HPDE6-E6E7 (cell line): Measurements from ENCODE around the gene PPIP5K2.
A peak's percentile ranks its signal among the peaks of the same experiment; 100 is the strongest.
"Not testable (repeated sequence)": the region's sequence is repeated elsewhere in the genome, so short reads cannot be mapped to it uniquely, and the experiment has no call there.

Source experiments
- DNase-seq: peaks from one replicate; pipeline ENCODE4 v3.0.0; 2011; ENCODE audit warnings: missing footprints; ENCODE audit errors: extremely low spot score

Gene PPIP5K2

DNA sequence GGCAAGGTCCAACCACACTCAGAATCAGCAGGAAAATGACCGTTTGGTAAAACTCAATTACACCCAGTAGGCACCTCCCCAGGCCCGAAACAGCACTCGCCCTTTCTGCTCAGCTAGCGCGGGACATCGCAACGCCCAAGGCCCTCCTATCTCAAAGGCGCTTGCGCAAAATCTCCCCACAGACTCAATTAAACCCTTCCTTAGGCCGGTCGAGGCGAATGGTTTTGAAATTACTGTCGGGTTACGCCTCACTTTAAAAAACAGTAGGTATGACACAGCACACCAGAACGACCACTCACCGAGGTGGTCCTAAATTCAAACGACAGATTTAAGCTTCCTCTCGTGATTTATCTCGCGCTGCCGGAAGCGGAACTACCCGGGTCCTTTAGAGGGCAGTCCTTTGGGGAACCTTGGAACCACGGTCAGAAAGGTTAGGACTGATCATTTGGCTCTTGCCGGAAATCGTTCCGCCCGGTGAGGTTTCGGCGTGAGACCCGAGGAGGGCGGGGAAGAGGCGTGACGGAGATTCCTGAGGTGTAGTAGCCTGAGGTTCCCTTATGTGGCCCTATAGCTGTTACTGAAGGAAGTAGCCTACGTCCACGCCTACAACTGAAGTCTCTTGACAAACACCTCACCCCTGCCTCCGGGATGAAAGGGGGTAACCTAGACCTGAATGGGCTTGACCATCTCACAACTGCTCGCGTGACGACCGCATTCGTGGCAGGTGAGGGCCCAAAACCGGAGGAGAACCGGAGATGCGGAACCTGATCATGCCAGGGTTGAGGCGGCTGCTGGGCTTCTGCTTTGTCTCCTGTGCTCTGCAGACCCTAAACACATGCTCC is at the start of gene PPIP5K2, which contains the start of gene GIN1:
TSS of gene PPIP5K2 (plus strand) at position 537 of the 842 bp plus-strand sequence. CDS start 9,289 bp downstream, outside the sequence.
TSS of gene GIN1 (minus strand) at position 374 of the 842 bp plus-strand sequence. CDS start 11,431 bp downstream, outside the sequence.
- peak; percentile 89 for DNase-seq

- not testable (repeated sequence) for DNase-seq
These were observed 46.6 kb upstream of the PPIP5K2 start for GRCh38 chr5:103073500-103073899.

DNA sequence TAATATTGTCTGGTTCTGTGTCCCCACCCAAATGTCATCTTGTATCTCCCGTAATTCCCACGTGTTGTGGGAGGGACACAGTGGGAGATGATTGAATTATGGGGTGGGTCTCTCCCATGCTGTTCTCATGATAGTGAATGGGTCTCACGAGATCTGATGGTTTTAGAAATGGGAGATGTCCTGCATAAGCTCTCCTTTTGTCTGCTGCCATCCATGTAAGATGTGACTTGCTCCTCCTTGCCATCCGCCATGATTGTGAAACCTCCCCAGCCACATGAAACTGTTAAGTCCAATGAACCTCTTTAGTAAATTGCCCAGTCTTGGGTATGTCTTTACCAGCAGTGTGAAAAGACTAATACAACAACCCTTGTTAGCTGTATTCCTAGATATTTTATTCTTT is 44.7 kb upstream of the PPIP5K2 start:
- DNase-seq, result no peak

- no peak for DNase-seq
These were observed 40.3 kb upstream of the PPIP5K2 start for GRCh38 chr5:103079796-103080195.

GRCh38 chr5:103086547-103086946 is 33.6 kb upstream of the PPIP5K2 start:
- DNase-seq, result no peak

GRCh38 chr5:103089272-103089671 is 30.8 kb upstream of the PPIP5K2 start:
- no peak for DNase-seq

GRCh38 chr5:103090791-103091190 is 29.3 kb upstream of the PPIP5K2 start:
- no peak for DNase-seq

DNA sequence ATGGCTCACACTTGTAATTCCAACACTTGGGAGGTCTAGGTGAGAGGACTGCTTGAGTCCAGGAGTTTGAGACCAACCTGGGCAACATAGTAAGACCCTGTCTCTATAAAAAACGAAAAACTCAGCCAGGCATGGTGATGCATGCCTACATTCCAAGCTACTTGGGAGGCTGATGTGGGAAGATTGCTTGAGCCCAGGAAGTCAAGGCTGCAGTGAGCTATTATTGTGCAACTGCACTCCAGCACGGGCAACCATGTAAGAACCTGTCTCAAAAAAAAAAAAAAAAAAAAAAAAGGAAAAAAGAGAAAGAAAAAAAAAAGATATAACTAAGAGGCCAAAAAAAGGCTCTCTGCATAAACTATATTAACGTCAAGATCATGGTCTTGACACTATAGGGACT is 27.4 kb upstream of the PPIP5K2 start:
- no peak for DNase-seq

DNA sequence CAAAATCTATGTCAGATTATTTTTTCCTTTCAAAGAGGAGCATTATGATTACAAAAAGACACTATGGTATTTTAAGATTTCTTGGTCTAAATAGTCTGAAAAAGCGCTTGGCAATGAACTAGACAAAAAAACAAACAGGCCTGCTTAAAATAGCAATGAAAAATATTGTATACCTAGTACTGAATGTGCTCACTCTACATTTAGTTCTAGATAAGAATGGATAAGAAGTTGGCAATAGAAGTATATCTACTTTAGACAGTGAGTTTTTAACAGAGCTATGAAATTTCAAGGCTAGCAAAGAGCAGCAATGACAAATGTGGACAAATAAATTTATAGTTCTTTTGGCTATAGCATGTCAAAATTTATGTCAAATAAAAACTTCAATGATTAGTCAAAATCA is 26.4 kb upstream of the PPIP5K2 start:
- no peak for DNase-seq

DNA sequence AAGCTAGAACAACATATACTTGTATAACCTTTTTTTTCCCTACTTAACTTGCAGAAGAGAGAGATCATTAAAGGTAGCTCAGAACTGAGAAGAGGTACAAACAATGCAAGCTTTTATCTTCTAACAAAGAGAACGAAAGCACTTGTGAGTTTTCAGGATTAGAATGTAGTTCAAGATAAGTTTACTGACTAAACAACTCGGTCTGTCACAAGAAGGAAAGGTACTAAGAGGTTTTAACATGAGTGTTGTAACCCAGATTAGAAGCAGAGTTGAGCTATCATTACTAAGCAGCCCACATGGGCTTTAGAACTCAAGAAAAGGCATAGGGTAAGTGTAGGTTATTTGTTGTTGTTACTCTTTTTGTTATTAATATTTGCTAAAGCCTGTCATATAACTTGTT is 25.4 kb upstream of the PPIP5K2 start:
- DNase-seq, result no peak

GRCh38 chr5:103098993-103099392 is 21.1 kb upstream of the PPIP5K2 start:
- no peak for DNase-seq

DNA sequence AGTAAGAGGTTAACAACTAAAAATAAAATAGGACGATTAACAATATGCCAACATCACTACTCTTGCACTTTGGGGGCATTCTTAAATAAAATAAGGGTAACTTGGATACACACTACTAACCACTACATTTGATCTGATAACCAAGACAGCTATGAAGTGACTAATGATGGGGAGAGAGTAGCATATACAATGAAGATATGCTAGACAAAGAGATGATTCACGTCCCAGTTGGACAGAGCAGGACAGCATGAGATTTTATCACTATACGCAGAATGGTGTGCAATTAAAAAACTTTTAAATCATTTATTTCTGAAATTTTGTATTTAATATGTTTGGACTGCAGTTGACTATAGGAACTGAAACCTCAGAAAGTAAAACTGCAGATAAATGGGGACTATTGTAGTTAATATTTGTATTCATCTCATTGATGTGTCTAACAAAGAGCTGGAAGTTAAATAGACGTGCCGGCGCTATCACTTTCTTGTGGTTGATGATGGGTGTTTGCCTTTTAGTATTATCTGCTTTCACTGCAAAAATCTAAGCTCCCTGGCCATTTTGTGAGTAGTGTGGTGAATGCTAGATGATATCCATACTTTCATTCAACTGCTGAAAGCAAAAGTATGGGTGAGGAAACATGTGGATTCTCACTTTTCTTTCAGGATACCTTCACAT is 18.9 kb upstream of the PPIP5K2 start:
- no peak for DNase-seq

DNA sequence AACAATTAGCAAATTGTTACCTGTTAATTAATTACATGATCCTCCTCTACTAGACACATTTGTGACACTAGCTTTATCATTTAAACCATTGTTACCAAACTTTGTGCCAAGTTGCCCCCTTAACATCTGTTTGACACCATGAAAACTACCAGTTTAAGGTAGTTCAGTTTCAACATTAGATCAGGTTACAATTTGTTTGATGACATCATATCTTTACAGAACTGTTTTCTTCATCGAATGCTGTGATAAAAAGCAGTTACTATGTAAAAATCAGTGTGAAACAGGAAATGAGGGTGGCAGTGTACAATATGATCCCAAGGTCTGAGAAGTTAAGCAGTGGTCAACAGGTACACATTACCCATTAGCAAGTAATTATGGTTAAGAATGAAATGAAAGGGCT is 17.9 kb upstream of the PPIP5K2 start:
- DNase-seq, result no peak

DNA sequence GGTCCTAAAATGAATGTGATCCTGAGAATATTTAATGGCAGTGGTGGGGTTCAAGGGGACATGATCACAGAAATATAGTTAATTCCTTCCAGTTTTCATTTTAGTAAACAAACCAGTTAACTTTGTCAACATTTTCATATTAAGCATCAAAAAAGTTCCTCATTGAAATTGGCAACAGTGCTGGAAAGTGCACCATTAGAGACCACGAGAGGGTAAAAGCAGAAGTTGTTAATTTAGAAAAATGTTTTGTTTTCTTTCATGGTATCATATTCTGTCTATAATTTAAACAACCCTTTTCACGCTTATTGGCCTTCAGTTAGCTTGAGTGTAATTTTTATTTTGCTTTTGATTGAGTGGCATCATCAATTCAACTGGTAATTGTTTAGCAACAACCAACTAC is 12.0 kb upstream of the PPIP5K2 start:
- DNase-seq, result no peak

DNA sequence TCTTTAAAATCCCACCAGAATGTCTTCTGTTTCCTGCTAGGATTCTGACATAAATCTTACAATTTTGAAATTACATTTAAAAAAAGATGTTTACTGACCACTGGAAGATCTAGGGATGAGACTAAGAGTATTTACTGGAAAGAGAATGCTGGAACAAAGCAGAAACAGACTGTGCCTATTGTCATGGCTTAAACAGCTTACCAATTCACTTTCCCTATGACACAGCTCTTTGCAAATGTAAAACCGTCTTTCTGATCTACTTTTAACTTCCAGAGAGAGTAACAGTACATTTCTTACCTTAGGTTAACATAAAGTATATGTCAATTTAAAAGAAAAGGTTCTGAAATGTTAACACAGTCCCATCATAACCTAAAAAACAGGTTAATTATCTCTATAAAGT is 10.8 kb upstream of the PPIP5K2 start:
- DNase-seq, result no peak

- no peak for DNase-seq
These were observed 9.7 kb upstream of the PPIP5K2 start for GRCh38 chr5:103110403-103110802.

- no peak for DNase-seq
These were observed 8.6 kb upstream of the PPIP5K2 start for GRCh38 chr5:103111468-103111867.

DNA sequence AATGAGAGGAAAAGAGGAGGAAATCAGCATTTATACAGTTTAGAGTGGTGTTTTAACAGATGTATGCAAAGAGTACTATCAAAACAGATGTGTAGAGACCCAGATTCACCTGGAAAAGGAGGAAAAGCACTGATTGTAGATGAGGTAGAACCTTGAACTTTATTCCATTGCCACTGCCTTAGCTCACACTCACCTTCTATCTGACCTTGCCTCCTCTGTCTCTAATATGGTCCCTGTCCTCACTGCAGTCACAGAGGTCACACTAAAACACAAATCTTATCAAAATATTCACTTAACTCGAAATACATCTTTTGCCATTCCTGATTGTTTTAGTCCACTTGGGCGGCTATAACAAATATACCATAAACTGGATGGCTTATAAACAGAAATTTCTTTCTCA is 7.2 kb upstream of the PPIP5K2 start:
- DNase-seq, result no peak

- DNase-seq, result no peak
These were observed 5.7 kb upstream of the PPIP5K2 start for GRCh38 chr5:103114440-103114839.

DNA sequence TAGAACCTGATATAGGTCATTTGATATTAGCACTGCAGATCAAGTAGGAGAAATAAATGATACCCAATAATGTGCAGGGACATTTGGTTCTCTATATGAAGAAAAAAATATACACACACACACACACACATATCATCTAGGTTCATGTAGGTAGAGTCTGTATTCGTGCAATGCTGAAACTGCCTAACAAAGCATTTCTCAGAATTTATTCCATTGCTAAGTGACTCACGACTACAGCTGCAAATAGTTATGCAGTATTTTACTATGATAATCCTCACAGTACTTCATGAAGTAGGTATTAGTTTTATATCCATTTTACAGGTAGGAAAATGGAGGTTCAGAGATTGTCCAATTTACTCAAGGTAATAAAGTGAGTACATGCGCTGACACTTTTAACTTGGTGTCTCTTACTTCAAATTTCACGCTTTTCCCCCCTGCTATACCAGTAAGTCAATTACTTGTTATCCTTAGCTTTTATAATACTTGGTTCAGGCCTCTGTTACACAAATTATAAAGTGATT is 2.6 kb upstream of the PPIP5K2 start:
- DNase-seq, result no peak

DNA sequence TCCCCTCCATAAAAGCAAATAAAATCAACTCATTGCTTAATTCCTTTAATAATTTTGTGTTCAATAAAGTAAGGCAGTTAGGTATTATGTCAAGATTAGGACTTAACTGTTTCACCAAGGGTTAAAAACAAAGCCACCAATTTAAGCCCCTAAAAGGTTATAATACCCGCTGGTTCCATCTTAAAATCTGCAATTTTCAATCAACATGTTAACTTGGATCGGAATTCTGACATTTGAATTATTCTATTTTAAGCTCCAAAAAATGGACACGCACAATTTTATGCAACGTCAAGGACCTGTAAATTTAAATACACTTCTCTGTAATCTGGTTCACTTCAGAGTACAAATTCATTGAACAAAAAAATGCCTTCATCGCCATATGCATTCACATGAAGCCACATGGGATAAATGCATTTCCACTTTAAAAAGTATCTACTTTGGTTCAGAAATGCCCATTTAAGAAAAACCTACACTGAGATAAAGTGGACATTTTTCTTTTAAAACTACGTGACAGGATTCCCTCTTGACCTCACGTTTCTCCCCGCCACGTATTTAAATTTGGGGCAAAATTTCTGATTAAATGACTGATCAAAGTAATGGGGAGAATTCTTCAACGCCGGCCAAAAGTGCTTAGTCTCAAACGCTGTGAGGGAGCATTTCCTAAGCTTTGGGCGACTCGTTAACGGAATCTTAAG is 884 bp upstream of the PPIP5K2 start:
- no peak for DNase-seq

DNA sequence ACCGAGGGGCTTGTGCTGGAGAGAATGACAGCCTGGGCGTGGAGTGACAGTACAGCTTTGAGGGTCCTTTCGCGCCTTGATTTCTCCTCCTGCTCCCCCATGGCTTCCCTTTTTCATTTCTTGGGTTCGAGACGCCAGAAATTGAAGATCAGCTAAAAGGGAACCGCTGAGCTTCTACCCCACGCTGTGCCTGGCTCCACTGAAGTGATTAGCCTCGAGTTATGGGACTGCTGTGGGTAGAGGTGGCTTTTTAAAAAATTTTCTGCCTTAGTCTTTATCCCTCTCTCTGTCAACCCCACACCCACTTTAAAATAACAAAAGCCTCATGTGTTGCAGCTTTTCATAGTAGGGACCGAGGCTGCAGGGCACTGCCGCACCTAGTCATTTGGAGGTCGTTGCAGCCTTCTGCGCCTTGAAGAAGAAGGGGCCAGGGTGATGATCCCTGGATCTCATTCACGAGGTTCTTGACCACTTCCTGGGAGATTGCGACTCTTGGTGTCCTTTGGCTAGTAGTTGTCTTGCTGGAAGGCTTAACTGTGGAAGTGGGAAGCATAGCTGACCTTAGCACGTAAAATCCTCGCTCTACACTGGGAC is 603 bp downstream of the PPIP5K2 start:
- peak; percentile 4 for DNase-seq
